H1 (cell line): ENCODE results near the gene CDKN2AIP. TPM values are rescaled to one million over a fixed set of nuclear protein-coding genes. Genes with fewer than 3 reads are reported as not detected.

Source experiments
- CTCF ChIA-PET: fragments of 300-600 bp; sonication (Branson Sonifier 250); formaldehyde crosslinking; loops from one replicate; lab custom pipeline; 2021; ENCODE audit not compliant: partially characterized antibody; lab: Charles Lee
- POLR2A ChIA-PET: fragments of 300-600 bp; sonication (Branson Sonifier 250); formaldehyde crosslinking; loops from one replicate; lab custom pipeline; 2021; ENCODE audit warnings: inconsistent platforms; ENCODE audit not compliant: partially characterized antibody; lab: Charles Lee
- DNase-seq, 2 experiments: peaks; one replicate each; pipeline versions ENCODE4 v3.0.0 to v3.0.0-alpha.2; 2010 to 2022; ENCODE audit warnings: low spot score in 2 of 2, low read depth in 1 of 2, mixed read lengths in 1 of 2
- FAIRE-seq: peaks from 2 replicates; lab custom pipeline; 2011; peaks lifted over from hg19 to GRCh38; lab: Jason Lieb, UNC
- H2AFZ ChIP-seq: 2 replicates; pipeline ENCODE4 v1.8.1; 2012; ENCODE audit warnings: low read length, inconsistent platforms
- H2AK5ac ChIP-seq: 2 replicates; pipeline ENCODE4 v1.6.1; 2013; ENCODE audit warnings: low read depth, low read length
- H2BK120ac ChIP-seq: replicated peaks from 2 replicates; pipeline ENCODE3; 2013; ENCODE audit warnings: low read depth, low read length, inconsistent platforms
- H2BK12ac ChIP-seq: 2 replicates; pipeline ENCODE4 v1.6.1; 2013; ENCODE audit warnings: low read depth, low read length
- H2BK15ac ChIP-seq: 2 replicates; pipeline ENCODE4 v1.6.1; 2013; ENCODE audit warnings: low read length
- H2BK20ac ChIP-seq: 2 replicates; pipeline ENCODE4 v1.6.1; 2013; ENCODE audit warnings: low read length
- H2BK5ac ChIP-seq: 2 replicates; pipeline ENCODE4 v1.6.1; 2013; ENCODE audit warnings: low read depth, low read length
- H3K14ac ChIP-seq: 2 replicates; pipeline ENCODE4 v1.6.1; 2013; ENCODE audit warnings: inconsistent platforms; ENCODE audit not compliant: insufficient read length
- H3K18ac ChIP-seq: 2 replicates; pipeline ENCODE4 v1.6.1; 2013; ENCODE audit warnings: low read length; ENCODE audit errors: extremely low read depth
- H3K23ac ChIP-seq: 2 replicates; pipeline ENCODE4 v1.6.1; 2013; ENCODE audit warnings: inconsistent platforms; ENCODE audit not compliant: insufficient read length
- H3K23me2 ChIP-seq: 2 replicates; pipeline ENCODE4 v1.6.1; 2013; ENCODE audit warnings: low read depth, low read length
- H3K27ac ChIP-seq: 2 replicates; pipeline ENCODE4 v1.6.1; 2011; ENCODE audit warnings: low read depth, low read length, inconsistent platforms
- H3K27me3 ChIP-seq, 4 experiments: replicated peaks in 1 of 4; 1 replicate in 1 of 4; 2 replicates in 3 of 4; pipeline versions ENCODE4 v1.6.1 to v1.8.1; 2011 to 2013; ENCODE audit warnings: low read length in 3 of 4, mild to moderate bottlenecking in 3 of 4, inconsistent platforms in 2 of 4, mixed read lengths in 2 of 4, moderate library complexity in 1 of 4; ENCODE audit not compliant: control insufficient read depth in 3 of 4, insufficient read depth in 3 of 4; ENCODE audit errors: extremely low read depth in 1 of 4
- H3K36me3 ChIP-seq, 4 experiments: 2 replicates each; pipeline versions ENCODE4 v1.6.1 to v1.8.1; 2011 to 2013; ENCODE audit warnings: mild to moderate bottlenecking in 4 of 4, low read length in 3 of 4, moderate library complexity in 2 of 4, control low read depth in 1 of 4, inconsistent platforms in 1 of 4; ENCODE audit not compliant: insufficient read depth in 4 of 4, control insufficient read depth in 2 of 4
- H3K4ac ChIP-seq: replicated peaks from 2 replicates; pipeline ENCODE3; 2013; ENCODE audit warnings: low read length, low read depth, mixed read lengths, inconsistent platforms; ENCODE audit not compliant: insufficient read length
- H3K4me1 ChIP-seq, 4 experiments: replicated peaks in 1 of 4; 1 replicate in 1 of 4; 2 replicates in 3 of 4; pipeline versions ENCODE4 v1.6.1 to v1.8.1; 2011 to 2013; ENCODE audit warnings: low read length in 3 of 4, inconsistent platforms in 2 of 4, mixed read lengths in 1 of 4; ENCODE audit not compliant: insufficient read depth in 4 of 4, control insufficient read depth in 3 of 4
- H3K4me2 ChIP-seq, 2 experiments: 2 replicates each; pipeline versions ENCODE4 v1.6.1 to v1.8.1; 2011 to 2013; ENCODE audit warnings: low read depth in 2 of 2, low read length in 2 of 2, control low read depth in 1 of 2, inconsistent platforms in 1 of 2, mild to moderate bottlenecking in 1 of 2; ENCODE audit not compliant: insufficient read depth in 1 of 2
- H3K4me3 ChIP-seq, 4 experiments: fragments of 200-600, 300-600 bp in 1 of 4; sonication (generic), shearing (Covaris generic), sonication (Bioruptor Twin) in 1 of 4; 2 replicates each; pipeline versions ENCODE4 v1.5.1 to v1.8.1; 2011 to 2016; ENCODE audit warnings: low read length in 4 of 4, low read depth in 3 of 4, control low read depth in 2 of 4, inconsistent platforms in 2 of 4, mild to moderate bottlenecking in 2 of 4, mixed read lengths in 1 of 4, moderate library complexity in 1 of 4; ENCODE audit not compliant: insufficient read depth in 2 of 4; ENCODE audit errors: extremely low read depth in 1 of 4
- H3K56ac ChIP-seq: replicated peaks from 2 replicates; pipeline ENCODE3; 2013; ENCODE audit warnings: low read depth, mild to moderate bottlenecking, mixed read lengths, low read length, inconsistent platforms; ENCODE audit not compliant: insufficient read length
- H3K79me1 ChIP-seq: 2 replicates; pipeline ENCODE4 v1.6.1; 2013; ENCODE audit warnings: low read depth, low read length, control low read depth
- H3K79me2 ChIP-seq, 2 experiments: 2 replicates each; pipeline versions ENCODE4 v1.6.1 to v1.8.1; 2012 to 2013; ENCODE audit warnings: low read length in 2 of 2, mild to moderate bottlenecking in 2 of 2, inconsistent platforms in 1 of 2; ENCODE audit not compliant: insufficient read depth in 2 of 2, control insufficient read depth in 1 of 2
- H3K9ac ChIP-seq, 4 experiments: replicated peaks in 1 of 4; 1 replicate in 1 of 4; 2 replicates in 3 of 4; pipeline versions ENCODE4 v1.6.1 to v1.8.1; 2011 to 2013; ENCODE audit warnings: low read depth in 3 of 4, low read length in 3 of 4, control low read depth in 2 of 4, mild to moderate bottlenecking in 2 of 4, moderate library complexity in 2 of 4, inconsistent platforms in 1 of 4; ENCODE audit errors: extremely low read depth in 1 of 4
- H3K9me3 ChIP-seq, 2 experiments: 2 replicates each; pipeline versions ENCODE4 v1.6.1 to v1.8.1; 2012 to 2013; ENCODE audit warnings: mild to moderate bottlenecking in 2 of 2, moderate library complexity in 2 of 2, control low read depth in 1 of 2, inconsistent platforms in 1 of 2, low read depth in 1 of 2, low read length in 1 of 2, mixed read lengths in 1 of 2; ENCODE audit not compliant: insufficient read depth in 2 of 2
- H4K20me1 ChIP-seq, 2 experiments: replicated peaks in 1 of 2; 2 replicates each; pipeline versions ENCODE3 to v1.8.1; 2011 to 2013; ENCODE audit warnings: inconsistent platforms in 2 of 2, low read length in 2 of 2, mild to moderate bottlenecking in 1 of 2; ENCODE audit not compliant: insufficient read depth in 2 of 2, control insufficient read depth in 1 of 2
- H4K5ac ChIP-seq: 2 replicates; pipeline ENCODE4 v1.6.1; 2013; ENCODE audit warnings: low read length, low read depth, mixed read lengths, inconsistent platforms; ENCODE audit not compliant: insufficient read length
- H4K8ac ChIP-seq: 2 replicates; pipeline ENCODE4 v1.8.0; 2013; ENCODE audit warnings: mild to moderate bottlenecking, moderate library complexity, low read length, inconsistent platforms; ENCODE audit not compliant: insufficient read depth; ENCODE audit errors: extremely low read depth
- H4K91ac ChIP-seq: replicated peaks from 2 replicates; pipeline ENCODE3; 2013; ENCODE audit warnings: low read length, mixed read lengths, inconsistent platforms; ENCODE audit not compliant: insufficient read length
- MAX ChIP-seq: IDR thresholded peaks from 2 replicates; pipeline ENCODE4 v1.6.1; 2012; ENCODE audit warnings: inconsistent platforms
- SIN3A ChIP-seq, 2 experiments: IDR thresholded peaks in 1 of 2; conservative IDR thresholded peaks in 1 of 2; 2 replicates each; pipeline ENCODE4 v1.6.1; 2011 to 2012; ENCODE audit warnings: low read length in 2 of 2, improper control_type of control experiment in 1 of 2, low read depth in 1 of 2, mild to moderate bottlenecking in 1 of 2
- WGBS, 2 experiments: shearing (Covaris generic) in 1 of 2; methylation state at CpG; one replicate each; pipeline versions ENCODE4 v1.1.6 to v1.1.7; 2013 to 2015; ENCODE audit warnings: low lambda C conversion rate in 2 of 2, mixed read lengths in 2 of 2, inconsistent platforms in 1 of 2, low coverage in 1 of 2, missing lambda C conversion rate in 1 of 2; ENCODE audit not compliant: insufficient replicate concordance in 2 of 2, insufficient coverage in 1 of 2, insufficient read length in 1 of 2; ENCODE audit errors: extremely low coverage in 1 of 2, missing lambda C conversion rate in 1 of 2; 5-methylcytosine and 5-hydroxymethylcytosine counted together
- polyA plus RNA-seq, 7 experiments: library from polyadenylated mRNA; depleted of rRNA in 3 of 7; stranded (reverse) in 5 of 7; unstranded in 2 of 7; fragments of >200 nt in 5 of 7; fragments of 200-250 nt in 2 of 7; gene quantifications; 1 replicate in 5 of 7; 2 replicates in 1 of 7; 4 replicates in 1 of 7; pipeline versions ENCODE4 v1.2.1 to v1.2.3, GENCODE V29; 2011 to 2013; ENCODE audit warnings: missing spikeins in 2 of 7, mixed read lengths in 2 of 7
- total RNA-seq: library from RNA; stranded (reverse); fragmentation: NEBNext Ultra II Directional; extraction: Animal tissue kit (Norgen Biotek cat#: 25700); gene quantifications from 2 replicates; pipeline ENCODE4 v1.2.1, GENCODE V29; 2021

The CDKN2AIP gene
- total and polyA plus RNA-seq, 2 of the 8 experiments (the other 6 are each of a cell fraction or from before 2014, with no cell fraction given): 6.0 to 14.0 TPM

DNA sequence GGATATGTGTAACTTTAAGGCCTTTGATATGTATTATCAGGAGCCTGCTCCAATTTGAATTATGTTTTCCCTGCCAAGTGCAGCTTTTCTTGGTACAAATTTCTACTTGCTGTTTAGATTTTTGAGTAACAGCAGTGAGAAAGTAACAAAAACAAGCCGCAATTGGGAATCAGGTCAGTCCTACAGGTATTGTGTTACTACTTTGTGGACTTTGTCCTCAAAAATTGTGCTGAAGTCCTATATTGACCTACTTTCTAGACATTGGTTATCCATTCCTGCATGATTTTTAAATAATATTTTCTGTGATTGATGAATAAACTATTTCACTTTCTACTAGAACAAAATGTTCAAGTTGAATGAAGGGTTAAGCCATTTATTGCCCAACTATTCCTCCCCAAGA, 5.7 kb downstream of the CDKN2AIP start:
- no peak overlapping the region for H2AFZ ChIP-seq
- peaks cover 0 to 22% of the 10 kb centered on the region in 2 experiments; a peak in 3 of 4 replicates for H3K79me2 ChIP-seq
- no peaks in the 10 kb centered on the region for H3K23me2 ChIP-seq
- peaks cover 11 to 39% (median 22%) of the 10 kb centered on the region in 4 experiments for H3K36me3 ChIP-seq
- no peak overlapping the region for H2BK120ac ChIP-seq
- H2BK15ac ChIP-seq: no peak overlapping the region
- H3K4me1 ChIP-seq: 0 out of 7 replicates have a peak, but pooled peaks cover 0 to 5% (median 0%) of the 10 kb centered on the region in 4 experiments
- no peak overlapping the region for H3K4me3 ChIP-seq
- H3K79me1 ChIP-seq: no peaks in the 10 kb centered on the region; the same call in 1 of the 2 replicates
- no peak overlapping the region for H3K14ac ChIP-seq
- H4K5ac ChIP-seq: no peak overlapping the region
- CTCF ChIA-PET: interaction anchor here (1.2 kb wide), 1 partner anchor 20 kb away, joined by 4 read pairs; no protein-coding TSS in a partner anchor
- no peak overlapping the region for H2BK5ac ChIP-seq
- no peak overlapping the region for H3K23ac ChIP-seq
- no peak for TF ChIP-seq MAX
- TF ChIP-seq SIN3A (conservative IDR thresholded peaks at IDR 0.05 in 1 of 2, IDR thresholded peaks at IDR 0.05 in 1 of 2; ENCODE audit: low read depth in 1 of 2, low read length in 2 of 2): no peak
- TF ChIP-seq, all 59 proteins: peak for 0
- Histone ChIP-seq H3K9ac (no peak overlapping the region), H4K91ac (no peak overlapping the region), H3K4me2 (no peak overlapping the region), H4K8ac (no peak overlapping the region), H3K27ac (no peak overlapping the region), H4K20me1 (peaks cover 0 to 1% of the 10 kb centered on the region in 2 experiments), H3K27me3 (no peaks in the 10 kb centered on the region), H3K4ac (no peak overlapping the region), H2BK20ac (no peak overlapping the region), H3K56ac (no peak overlapping the region), H2AK5ac (no peak overlapping the region), H3K9me3 (no peaks in the 10 kb centered on the region), H2BK12ac (no peak overlapping the region), H3K18ac (no peak overlapping the region)
- DNase-seq: no peak
- POLR2A ChIA-PET: no interaction called here
- no peak for FAIRE-seq
- 96% methylated on average over 1 of the region's 1 CpG; no CpG with 5 or more reads in 1 of the 2 experiments for WGBS, 2 experiments
